ENCODE data around the gene TNPO1.
"Not testable (repeated sequence)": the region's sequence is repeated elsewhere in the genome, so short reads cannot be mapped to it uniquely, and the experiment has no call there.

The TNPO1 gene

GRCh38 chr5:72934953-72935725 is 118.7 kb downstream of the TNPO1 start:
- not testable (repeated sequence) for DNase-seq (ENCODE audit: low read depth, low spot score)

- no peak for DNase-seq (ENCODE audit: low read depth, low spot score)
Observed at GRCh38 chr5:72936893-72937292, 120.4 kb downstream of the TNPO1 start.

- no peak for DNase-seq (ENCODE audit: low read depth, low spot score)
Observed at GRCh38 chr5:72937517-72938061, 121.1 kb downstream of the TNPO1 start.

GRCh38 chr5:72938206-72938605 is 121.7 kb downstream of the TNPO1 start:
- DNase-seq (ENCODE audit: low read depth, low spot score) = no peak

GRCh38 chr5:72940082-72940481 is 123.6 kb downstream of the TNPO1 start:
- no peak for DNase-seq (ENCODE audit: low read depth, low spot score)

GRCh38 chr5:72943307-72943706 is 126.8 kb downstream of the TNPO1 start:
- no peak for DNase-seq (ENCODE audit: low read depth, low spot score)

GRCh38 chr5:72947498-72947897 is 131.0 kb downstream of the TNPO1 start:
- no peak for DNase-seq (ENCODE audit: low read depth, low spot score)

- no peak for DNase-seq (ENCODE audit: low read depth, low spot score)
Observed at GRCh38 chr5:72949481-72949880, 133.0 kb downstream of the TNPO1 start.

GRCh38 chr5:72951671-72952468 is 135.4 kb downstream of the TNPO1 start:
- no peak for DNase-seq (ENCODE audit: low read depth, low spot score)

GRCh38 chr5:72954389-72954788 is 137.9 kb downstream of the TNPO1 start:
- DNase-seq (ENCODE audit: low read depth, low spot score) = no peak

- no peak for DNase-seq (ENCODE audit: low read depth, low spot score)
Observed at GRCh38 chr5:72955143-72955767, 138.8 kb downstream of the TNPO1 start.

- peak; percentile 95 for DNase-seq (ENCODE audit: low read depth, low spot score)
Observed at GRCh38 chr5:72955768-72956323, 139.4 kb downstream of the TNPO1 start, which contains the start of gene FCHO2. Gene FCHO2, plus strand, starts transcription at chr5:72956041. Its CDS starts 56 bp downstream, at chr5:72956097.

- DNase-seq (ENCODE audit: low read depth, low spot score) = no peak
Observed at GRCh38 chr5:72956324-72957140, 140.1 kb downstream of the TNPO1 start.

GRCh38 chr5:72957337-72957736 is 140.9 kb downstream of the TNPO1 start:
- no peak for DNase-seq (ENCODE audit: low read depth, low spot score)

- DNase-seq (ENCODE audit: low read depth, low spot score) = no peak
Observed at GRCh38 chr5:72959257-72959656, 142.8 kb downstream of the TNPO1 start.

Measured in smooth muscle cell of the brain vasculature (primary cell).